HG02571 (cell line): ENCODE results near the gene STYXL1.

Source experiments
- ATAC-seq: cut with Tn5 transposase; IDR thresholded peaks from one replicate; pipeline ENCODE4 v1.9.1; 2021; ENCODE audit warnings: mild to moderate bottlenecking, moderate library complexity; ENCODE audit not compliant: unreplicated experiment

The STYXL1 gene

DNA sequence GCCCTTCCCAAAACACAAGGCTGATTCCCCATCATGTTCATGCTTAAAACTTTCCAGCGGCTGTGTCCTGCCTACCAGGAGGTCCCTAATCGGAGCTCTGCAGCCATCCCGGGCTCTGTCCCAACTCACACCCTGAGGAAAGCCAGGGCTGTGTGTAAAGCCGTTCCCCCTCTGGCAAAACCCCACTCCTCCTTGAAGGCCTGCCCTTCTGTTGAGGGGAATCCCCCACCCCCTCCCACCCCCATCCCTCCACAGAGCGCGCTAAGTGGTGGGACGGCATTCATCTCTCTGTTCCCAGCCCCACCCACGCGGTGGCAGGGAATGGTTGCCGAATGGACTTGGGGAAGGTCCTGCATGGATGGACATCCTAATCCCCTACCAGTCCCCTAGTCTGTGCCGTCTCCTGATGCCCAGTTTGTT is 52.7 kb downstream of the STYXL1 start:
- no peak for ATAC-seq

DNA sequence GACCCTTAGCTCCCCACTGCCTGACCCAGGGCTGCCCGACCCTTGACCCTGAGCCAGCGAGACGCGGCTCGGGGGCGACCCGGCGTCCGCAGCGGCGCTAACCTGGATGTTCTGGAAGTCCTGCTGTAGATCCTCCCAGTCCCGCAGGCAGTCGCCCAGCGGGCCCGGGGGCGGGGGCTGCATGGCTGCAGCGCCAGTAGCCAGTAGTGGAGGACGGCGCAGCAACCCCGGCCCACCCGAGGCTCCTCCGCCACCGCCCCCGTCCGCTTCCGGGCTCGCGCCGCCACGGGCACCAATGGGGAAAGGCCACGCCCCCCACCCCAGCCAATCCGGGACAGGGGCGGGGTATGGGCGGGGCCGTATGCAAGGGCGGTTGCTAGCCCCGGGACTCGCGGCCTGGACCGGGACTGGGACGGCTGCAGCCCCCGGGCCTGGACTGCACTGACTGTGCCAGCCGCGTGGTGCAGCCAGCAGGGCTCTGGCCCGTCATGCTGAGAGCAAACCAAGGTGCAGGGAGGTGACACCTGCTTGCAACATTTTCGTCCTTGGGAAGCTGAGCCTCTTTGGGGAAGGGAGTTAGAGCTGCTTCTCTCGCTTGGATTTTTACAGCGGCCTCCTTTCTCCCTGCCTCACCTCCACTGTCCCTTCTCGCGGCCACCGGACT is 53.3 kb downstream of the STYXL1 start, which contains the start of gene TMEM120A:
TMEM120A (minus strand) TSS at position 208 of the 664 bp plus-strand sequence; CDS start at position 183, 25 bp downstream.
- ATAC-seq, result peak; percentile 93

DNA sequence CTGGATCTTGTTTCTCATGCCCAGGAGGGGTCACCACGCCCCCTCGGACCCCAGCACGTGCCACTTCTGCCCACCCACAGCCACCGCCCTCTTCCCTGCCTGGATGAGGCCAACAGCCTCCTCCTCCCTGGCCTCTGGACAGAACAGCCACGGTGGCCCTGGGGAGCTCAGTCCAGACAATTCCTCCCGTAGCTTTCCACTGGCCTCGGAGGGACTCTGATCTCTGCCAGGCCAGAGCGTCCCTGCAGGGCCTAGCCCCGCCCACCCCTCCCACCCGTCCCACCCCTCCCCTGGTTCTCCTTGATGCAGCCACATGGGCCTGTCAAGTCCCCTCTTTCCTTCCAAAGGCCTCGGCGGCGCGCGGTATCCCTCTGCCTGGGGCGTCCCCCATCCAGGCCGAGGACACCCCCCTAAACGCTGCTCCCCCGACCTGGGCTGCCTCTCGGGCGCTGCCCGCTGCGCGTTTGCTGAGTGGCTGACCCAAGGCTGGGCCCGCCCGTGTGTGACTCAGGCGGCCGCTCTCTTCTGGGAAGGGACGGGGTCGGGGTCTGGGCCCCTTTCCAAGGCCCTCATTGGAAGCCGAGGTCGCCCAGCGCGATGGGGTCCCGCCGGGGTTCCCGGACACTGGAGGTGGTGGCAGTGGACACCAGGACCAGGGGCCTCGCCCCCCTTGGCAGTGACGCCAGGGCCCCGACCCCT is 54.0 kb downstream of the STYXL1 start:
- peak; percentile 6 for ATAC-seq

DNA sequence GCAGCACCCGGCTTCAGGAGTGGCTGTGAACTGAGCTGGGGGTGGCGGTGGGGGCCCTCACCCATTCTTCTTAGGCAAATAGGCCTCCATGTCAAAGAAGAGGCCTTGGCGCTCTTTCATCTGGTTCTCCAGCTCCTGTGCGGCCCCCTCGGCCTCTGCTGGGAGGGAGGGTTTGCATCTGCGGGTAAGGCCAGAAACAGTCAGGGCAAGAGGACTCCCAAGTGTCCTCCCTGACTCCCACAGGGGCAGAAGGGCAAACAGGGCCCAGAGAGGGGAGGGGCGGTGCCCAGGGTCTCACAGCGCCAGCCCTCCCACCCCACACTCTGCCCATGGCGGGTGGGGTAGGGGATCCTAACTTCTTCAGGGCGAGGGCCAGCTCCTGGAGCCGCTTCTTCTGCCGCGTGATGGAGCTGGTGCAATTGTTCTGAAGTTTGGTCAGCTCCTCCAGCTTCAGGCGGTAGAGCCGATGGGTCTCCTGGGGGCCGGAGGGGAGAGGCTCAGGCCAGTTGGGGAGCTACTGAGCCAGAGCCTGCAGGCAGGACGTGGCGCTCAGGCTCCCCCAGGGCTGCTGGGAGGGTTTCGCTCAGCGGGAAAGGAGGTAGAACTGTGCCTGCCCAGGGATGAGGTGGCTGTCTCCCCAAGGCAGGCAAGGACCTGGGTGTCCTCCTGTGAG is 55.6 kb downstream of the STYXL1 start:
- no peak for ATAC-seq

DNA sequence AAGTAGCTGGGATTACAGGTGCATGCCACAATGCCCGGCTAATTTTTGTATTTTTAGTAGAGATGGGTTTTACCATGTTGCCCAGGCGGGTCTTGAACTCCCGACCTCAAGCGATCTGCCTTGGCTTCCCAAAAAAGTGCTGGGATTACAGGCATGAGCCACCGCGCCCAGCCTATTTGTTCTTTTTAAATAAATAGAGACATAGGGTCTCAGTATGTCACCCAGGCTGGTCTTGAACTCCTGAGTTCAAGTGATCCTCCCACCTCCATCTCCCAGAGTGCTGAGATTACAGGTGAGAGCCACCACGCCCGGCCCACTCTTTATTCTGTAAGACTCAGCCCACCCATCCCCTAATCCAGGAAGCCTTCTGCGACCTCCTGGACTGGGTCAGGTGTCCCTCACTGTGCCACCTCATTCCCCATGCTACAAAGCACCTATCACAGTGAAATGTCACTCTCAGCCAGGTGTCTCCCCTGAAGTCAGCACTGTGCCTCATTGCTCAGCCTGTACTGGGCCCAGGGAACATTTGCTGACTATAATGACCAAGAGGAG is 56.2 kb downstream of the STYXL1 start:
- no peak for ATAC-seq

DNA sequence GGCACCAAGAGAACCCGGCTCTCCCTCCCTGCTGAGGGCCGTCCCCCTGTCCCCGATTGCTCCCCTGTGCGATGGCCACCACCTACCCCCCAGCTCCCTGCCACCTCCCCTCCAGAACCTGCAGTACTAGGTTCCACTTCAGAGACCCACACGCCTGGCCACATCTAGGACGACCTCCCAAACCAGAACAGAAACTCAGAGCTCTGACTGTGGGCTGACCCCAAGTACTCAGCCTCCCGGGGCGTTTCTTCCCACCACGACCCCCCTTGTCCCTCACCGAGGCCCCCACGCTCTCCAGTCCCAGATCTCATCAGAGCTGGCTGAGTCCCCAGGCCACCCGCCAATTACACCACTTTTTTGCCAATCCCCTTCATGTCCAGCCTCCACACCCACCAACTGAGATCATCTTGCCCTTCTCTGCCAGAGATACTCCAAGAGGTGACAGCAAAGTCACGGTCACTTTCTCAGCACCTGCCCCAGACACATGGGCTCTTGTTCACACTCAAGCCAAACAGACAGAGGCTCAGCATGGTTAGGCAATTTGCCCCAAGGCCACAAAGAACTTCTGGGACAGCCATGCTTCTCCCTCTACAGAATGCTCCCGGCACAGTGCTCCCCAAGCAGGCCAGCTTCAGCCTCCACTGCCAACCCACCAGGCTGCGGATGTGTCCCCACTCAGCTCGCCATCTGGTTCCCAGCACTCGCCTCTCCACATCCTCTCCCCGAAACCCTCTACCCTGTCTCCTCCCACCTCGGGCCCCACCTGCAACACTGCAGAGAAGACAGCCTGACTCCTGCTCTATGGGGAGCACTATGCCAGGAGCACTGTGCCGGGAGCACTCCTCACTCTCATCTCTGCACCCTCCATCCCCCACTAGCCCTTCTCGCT is 58.1 kb downstream of the STYXL1 start:
- ATAC-seq, result no peak

- ATAC-seq, result no peak
These were observed 59.0 kb downstream of the STYXL1 start for GRCh38 chr7:75988568-75989499.

DNA sequence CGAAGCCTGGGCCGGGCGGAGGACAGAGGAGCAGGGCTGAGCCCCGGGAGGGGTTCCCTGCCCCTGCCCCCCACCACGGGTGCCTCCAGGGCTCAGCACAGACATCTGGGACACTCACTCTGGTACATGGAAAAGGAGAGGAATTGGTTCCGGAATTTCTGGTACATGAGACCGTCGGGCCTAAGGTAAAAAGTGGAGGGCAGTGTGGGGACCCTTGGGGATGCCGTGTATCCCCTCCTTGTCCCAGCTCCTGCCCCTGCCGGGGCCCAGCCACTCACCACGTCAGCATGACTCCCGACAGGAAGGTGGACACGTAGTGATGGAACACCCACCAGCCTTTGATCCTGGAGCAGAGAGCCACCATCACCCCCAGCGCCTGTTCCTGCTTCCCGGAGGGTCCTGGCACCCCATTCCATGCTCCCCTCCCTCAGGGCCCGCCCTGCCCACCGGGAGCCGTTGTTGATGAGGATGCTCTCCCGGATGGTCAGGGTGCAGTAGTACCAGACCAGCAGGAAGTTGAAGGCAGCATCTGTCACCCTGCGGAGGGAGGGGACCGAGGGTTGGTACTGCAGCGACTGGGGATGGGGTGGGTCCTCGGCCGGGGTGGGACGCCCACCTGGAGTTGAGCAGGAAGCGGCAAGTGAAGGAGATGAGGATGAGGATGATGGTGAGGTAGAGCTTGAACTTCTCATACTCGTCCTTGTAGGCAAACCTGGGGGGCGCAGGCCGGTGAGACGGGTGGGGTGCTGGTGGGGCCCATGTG is 59.8 kb downstream of the STYXL1 start:
- no peak for ATAC-seq

DNA sequence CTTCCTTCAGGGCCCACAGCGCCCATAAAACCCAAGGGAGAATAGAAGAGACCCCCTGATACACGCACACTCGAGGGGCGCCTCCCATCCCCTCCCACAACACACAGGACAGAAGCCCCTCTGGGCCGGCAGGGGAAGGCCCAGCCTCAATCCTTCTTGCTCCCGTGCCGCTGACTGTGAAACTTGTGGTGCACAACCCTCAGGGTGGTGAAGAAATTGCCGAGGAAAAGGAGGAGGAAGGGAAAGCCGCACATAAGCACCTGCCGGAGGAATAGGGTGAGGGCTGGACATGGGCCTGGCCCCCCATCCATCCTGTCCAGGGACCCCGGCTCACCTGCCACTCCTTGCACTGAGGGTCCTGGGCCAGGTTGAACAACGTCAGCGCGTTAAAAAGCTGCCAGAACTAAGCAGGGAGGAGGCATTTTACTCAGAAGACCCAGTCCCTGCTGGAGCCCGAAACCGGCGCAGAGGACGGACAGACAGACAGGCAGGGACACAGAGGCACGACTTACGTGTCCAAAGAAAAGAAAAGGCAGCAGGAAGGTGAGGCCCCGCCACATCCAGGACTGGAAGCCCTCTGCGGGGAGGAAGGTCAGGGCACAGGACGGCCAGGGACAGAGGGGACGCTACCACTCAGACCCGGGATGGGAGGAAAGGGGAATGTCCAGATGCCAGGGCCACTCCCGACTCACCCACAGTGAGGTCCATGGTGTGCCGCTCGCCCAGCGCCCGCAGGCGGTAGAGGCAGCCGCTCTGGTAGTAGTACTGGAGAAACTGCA is 60.6 kb downstream of the STYXL1 start:
- no peak for ATAC-seq

DNA sequence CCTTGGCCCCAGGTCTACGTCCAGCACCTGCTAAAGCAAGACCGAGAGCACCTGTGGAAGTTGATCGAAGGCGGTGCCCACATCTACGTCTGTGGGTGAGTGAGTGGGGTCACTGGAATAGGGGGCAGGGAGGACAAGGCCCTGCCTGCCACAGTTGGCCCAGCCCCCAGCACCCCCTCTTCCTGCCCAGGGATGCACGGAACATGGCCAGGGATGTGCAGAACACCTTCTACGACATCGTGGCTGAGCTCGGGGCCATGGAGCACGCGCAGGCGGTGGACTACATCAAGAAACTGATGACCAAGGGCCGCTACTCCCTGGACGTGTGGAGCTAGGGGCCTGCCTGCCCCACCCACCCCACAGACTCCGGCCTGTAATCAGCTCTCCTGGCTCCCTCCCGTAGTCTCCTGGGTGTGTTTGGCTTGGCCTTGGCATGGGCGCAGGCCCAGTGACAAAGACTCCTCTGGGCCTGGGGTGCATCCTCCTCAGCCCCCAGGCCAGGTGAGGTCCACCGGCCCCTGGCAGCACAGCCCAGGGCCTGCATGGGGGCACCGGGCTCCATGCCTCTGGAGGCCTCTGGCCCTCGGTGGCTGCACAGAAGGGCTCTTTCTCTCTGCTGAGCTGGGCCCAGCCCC is 61.5 kb downstream of the STYXL1 start:
- no peak for ATAC-seq

DNA sequence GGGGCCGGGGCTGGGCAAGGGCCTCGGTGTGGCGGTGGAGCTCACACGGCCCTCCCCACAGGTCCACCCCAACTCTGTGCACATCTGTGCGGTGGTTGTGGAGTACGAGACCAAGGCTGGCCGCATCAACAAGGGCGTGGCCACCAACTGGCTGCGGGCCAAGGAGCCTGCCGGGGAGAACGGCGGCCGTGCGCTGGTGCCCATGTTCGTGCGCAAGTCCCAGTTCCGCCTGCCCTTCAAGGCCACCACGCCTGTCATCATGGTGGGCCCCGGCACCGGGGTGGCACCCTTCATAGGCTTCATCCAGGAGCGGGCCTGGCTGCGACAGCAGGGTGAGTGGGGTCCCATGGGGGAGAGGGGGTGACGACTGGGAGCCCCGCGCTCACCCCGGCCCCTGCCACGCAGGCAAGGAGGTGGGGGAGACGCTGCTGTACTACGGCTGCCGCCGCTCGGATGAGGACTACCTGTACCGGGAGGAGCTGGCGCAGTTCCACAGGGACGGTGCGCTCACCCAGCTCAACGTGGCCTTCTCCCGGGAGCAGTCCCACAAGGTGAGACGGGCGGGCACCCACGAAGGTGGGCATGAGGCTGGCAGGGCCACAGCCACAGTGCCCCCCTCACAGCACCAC is 62.2 kb downstream of the STYXL1 start:
- ATAC-seq, result no peak

GRCh38 chr7:75985009-75985517 is 62.7 kb downstream of the STYXL1 start:
- ATAC-seq, result no peak

DNA sequence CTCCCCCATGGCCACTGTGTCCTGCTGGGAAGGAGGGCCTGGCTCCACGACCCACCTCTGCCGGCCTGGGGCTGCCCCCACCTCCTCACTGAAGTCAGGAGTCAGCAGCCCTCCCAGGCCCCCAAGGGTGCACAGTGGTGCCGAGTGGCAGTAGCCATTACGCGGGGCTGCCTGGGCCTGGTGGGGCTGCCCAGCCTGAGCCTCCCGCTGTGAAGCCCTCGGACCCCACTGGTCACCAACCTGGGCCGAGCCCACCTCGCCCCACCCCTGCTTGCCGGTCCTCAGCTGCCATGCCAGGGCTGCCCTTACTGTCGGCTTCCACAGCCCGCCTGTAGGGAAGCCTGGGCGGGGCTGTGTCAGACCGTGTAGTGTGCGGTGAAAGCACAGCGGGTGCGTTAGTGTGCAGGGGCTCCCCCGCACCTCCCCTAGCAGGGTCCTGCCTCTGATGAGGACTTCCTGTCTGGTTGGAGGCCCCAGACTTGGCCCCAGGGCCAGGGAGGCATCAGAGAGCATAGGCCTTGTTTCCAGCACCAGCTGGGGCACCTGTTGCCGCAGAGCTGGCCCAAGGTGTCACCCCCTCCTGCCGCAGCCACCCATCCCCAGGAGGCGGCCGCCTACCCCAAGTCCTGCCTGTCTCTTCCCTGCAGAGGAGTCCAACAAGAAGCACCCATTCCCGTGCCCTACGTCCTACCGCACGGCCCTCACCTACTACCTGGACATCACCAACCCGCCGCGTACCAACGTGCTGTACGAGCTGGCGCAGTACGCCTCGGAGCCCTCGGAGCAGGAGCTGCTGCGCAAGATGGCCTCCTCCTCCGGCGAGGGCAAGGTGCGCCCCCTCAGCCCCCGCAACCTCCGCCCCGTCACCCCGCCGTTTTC is 63.4 kb downstream of the STYXL1 start:
- no peak for ATAC-seq

- ATAC-seq, result no peak
These were observed 64.2 kb downstream of the STYXL1 start for GRCh38 chr7:75983471-75984129.

GRCh38 chr7:75982306-75983064 is 65.3 kb downstream of the STYXL1 start:
- no peak for ATAC-seq
